Ovary (tissue), 3 donors: ENCODE data around the gene CWF19L1.

ENCODE experiments used
- EP300 ChIP-seq: sonication (generic); formaldehyde crosslinking; IDR thresholded peaks from one replicate; pipeline ENCODE4 v1.6.1; 2017; ENCODE audit warnings: antibody characterized with exemption
- POLR2A ChIP-seq: fragments of 450-650 bp; IDR thresholded peaks from one replicate; pipeline ENCODE4 v1.6.1; 2017; ENCODE audit warnings: antibody characterized with exemption, mild to moderate bottlenecking, moderate library complexity
- TF ChIP-seq, protein P1 (sequence below), 3 donors: fragments of 450-650 bp in 2 of 3; fragments of 200-600 bp in 1 of 3; IDR thresholded peaks; one replicate each; pipeline versions ENCODE4 v1.5.1 to v1.8.0; 2016 to 2022; ENCODE audit warnings: antibody characterized with exemption in 3 of 3, mild to moderate bottlenecking in 1 of 3
- donor health status: DM: no; HTN: no; CAD: no.

DNA sequence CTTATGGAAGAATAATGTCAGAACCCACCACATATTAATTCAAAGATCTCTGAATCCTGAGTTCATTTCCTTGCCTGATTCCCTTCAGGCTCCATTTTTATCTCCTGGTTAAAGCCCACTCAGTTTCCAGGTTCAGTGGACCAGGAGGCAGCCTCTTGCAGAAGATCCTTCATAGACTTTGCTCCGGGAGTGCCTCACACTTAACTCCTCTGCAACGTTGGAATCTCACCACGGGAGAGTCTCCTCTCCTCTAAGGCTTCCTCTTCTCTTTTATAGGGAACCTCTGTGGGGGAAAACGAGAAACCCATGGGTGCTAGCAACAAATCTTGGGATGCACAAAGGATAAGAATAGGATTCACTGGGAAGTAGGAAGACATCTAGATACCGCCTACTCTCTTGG, 20.8 kb upstream of the CWF19L1 start:
- no peak for TF ChIP-seq POLR2A
- TF ChIP-seq, protein P1, sequence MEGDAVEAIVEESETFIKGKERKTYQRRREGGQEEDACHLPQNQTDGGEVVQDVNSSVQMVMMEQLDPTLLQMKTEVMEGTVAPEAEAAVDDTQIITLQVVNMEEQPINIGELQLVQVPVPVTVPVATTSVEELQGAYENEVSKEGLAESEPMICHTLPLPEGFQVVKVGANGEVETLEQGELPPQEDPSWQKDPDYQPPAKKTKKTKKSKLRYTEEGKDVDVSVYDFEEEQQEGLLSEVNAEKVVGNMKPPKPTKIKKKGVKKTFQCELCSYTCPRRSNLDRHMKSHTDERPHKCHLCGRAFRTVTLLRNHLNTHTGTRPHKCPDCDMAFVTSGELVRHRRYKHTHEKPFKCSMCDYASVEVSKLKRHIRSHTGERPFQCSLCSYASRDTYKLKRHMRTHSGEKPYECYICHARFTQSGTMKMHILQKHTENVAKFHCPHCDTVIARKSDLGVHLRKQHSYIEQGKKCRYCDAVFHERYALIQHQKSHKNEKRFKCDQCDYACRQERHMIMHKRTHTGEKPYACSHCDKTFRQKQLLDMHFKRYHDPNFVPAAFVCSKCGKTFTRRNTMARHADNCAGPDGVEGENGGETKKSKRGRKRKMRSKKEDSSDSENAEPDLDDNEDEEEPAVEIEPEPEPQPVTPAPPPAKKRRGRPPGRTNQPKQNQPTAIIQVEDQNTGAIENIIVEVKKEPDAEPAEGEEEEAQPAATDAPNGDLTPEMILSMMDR (IDR thresholded peaks at IDR 0.05) = no peak
- no peak for TF ChIP-seq EP300
